ENCODE data around the gene TIGD2. TPM values are rescaled to one million over a fixed set of nuclear protein-coding genes. Genes with fewer than 3 reads are reported as not detected.

The TIGD2 gene
- total RNA-seq, 2 experiments from 2014 or later = 3.3 to 3.9 TPM

GRCh38 chr4:89113415-89113814 is 2.1 kb downstream of the TIGD2 start:
- H3K27me3 Mint-ChIP-seq = no peaks in the 10 kb centered on the region
- peaks cover 0 to 6% of the 10 kb centered on the region in 2 experiments for H3K9me3 ChIP-seq (ENCODE audit: control insufficient read depth in 1 of 2, insufficient read depth in 1 of 2, low read length in 2 of 2)
- ATAC-seq (ENCODE audit: poor library complexity) (no peak), DNase-seq (no peak)
- no peak overlapping the region for H3K27ac Mint-ChIP-seq
- H3K9me3 Mint-ChIP-seq = peaks cover 2% of the 10 kb centered on the region
- TF ChIP-seq CTCF (IDR thresholded peaks at IDR 0.05) = no peak
- H3K4me3 ChIP-seq (ENCODE audit: low read length) = no peak overlapping the region
- ChIA-PET POLR2A (no interaction called here), CTCF (no interaction called here)
- no peaks in the 10 kb centered on the region for H3K27me3 ChIP-seq (ENCODE audit: control insufficient read depth in 1 of 2, insufficient read depth in 2 of 2, low read length in 2 of 2)
- H3K4me1 Mint-ChIP-seq (ENCODE audit: low read depth) = peaks cover 27% of the 10 kb centered on the region
- H3K27ac ChIP-seq (ENCODE audit: low read depth in 1 of 2, low read length in 2 of 2) = no peak overlapping the region
- intact Hi-C loops (cut with DNase I, micrococcal nuclease) = loop anchor here (5.0 to 10.0 kb wide), 10 partner anchors 91 to 1889 kb away; partner anchors contain the start of genes GPRIN3 (in 1 of the 2), HERC3 (in 1 of the 2), HERC6 (in 1 of the 2) and KLHL8 (in 1 of the 2)
- H3K36me3 ChIP-seq (ENCODE audit: insufficient read depth, low read length) = no peaks in the 10 kb centered on the region
- peak overlapping the region; percentile 8 for H3K4me3 Mint-ChIP-seq
- peaks cover 18% of the 10 kb centered on the region for H3K4me1 ChIP-seq (ENCODE audit: insufficient read depth, low read length)
- H3K36me3 Mint-ChIP-seq (ENCODE audit: low read depth) = peaks cover 28% of the 10 kb centered on the region

- CTCF ChIA-PET = no interaction called here
- peaks cover 27% of the 10 kb centered on the region for H3K4me1 Mint-ChIP-seq (ENCODE audit: low read depth)
- H3K9me3 Mint-ChIP-seq = peaks cover 2% of the 10 kb centered on the region
- no peak for TF ChIP-seq CTCF (IDR thresholded peaks at IDR 0.05)
- H3K36me3 Mint-ChIP-seq (ENCODE audit: low read depth) = peaks cover 28% of the 10 kb centered on the region
- ATAC-seq (ENCODE audit: poor library complexity) (no peak), DNase-seq (no peak)
- POLR2A ChIA-PET = no interaction called here
- Histone ChIP-seq H3K4me1 (ENCODE audit: insufficient read depth, low read length) (peaks cover 18% of the 10 kb centered on the region), H3K4me3 (ENCODE audit: low read length) (no peak overlapping the region), H3K36me3 (ENCODE audit: insufficient read depth, low read length) (no peaks in the 10 kb centered on the region), H3K27me3 (ENCODE audit: control insufficient read depth in 1 of 2, insufficient read depth in 2 of 2, low read length in 2 of 2) (no peaks in the 10 kb centered on the region), H3K9me3 (ENCODE audit: control insufficient read depth in 1 of 2, insufficient read depth in 1 of 2, low read length in 2 of 2) (peaks cover 0 to 3% of the 10 kb centered on the region in 2 experiments), H3K27ac (ENCODE audit: low read depth in 1 of 2, low read length in 2 of 2) (no peak overlapping the region)
- no peaks in the 10 kb centered on the region for H3K27me3 Mint-ChIP-seq
- H3K4me3 Mint-ChIP-seq = no peak overlapping the region
- intact Hi-C loops (cut with DNase I, micrococcal nuclease) = loop anchor here (5.0 to 10.0 kb wide), 10 partner anchors 92 to 1889 kb away; partner anchors contain the start of genes GPRIN3 (in 1 of the 2), HERC3 (in 1 of the 2), HERC6 (in 1 of the 2) and KLHL8 (in 1 of the 2)
- no peak overlapping the region for H3K27ac Mint-ChIP-seq
Observed at GRCh38 chr4:89114100-89114499, 2.8 kb downstream of the TIGD2 start.

GRCh38 chr4:89117115-89117514 is 5.8 kb downstream of the TIGD2 start:
- ChIA-PET CTCF (interaction anchor here (0.6 kb wide), 1 partner anchor 428 kb away, joined by 3 read pairs; no protein-coding TSS in a partner anchor), POLR2A (no interaction called here)
- Mint-ChIP-seq H3K9me3 (peaks cover 2% of the 10 kb centered on the region), H3K4me3 (no peak overlapping the region), H3K4me1 (ENCODE audit: low read depth) (peaks cover 7% of the 10 kb centered on the region), H3K27me3 (no peaks in the 10 kb centered on the region), H3K27ac (no peak overlapping the region), H3K36me3 (ENCODE audit: low read depth) (peaks cover 19% of the 10 kb centered on the region)
- intact Hi-C loops (cut with DNase I, micrococcal nuclease) = loop anchor here in 1 of 2 experiments (10.0 kb wide), 5 partner anchors 188 to 1892 kb away; partner anchors contain the start of genes GPRIN3, HERC6, KLHL8 and PKD2
- no peaks in the 10 kb centered on the region for H3K27me3 ChIP-seq (ENCODE audit: control insufficient read depth in 1 of 2, insufficient read depth in 2 of 2, low read length in 2 of 2)
- ATAC-seq (ENCODE audit: poor library complexity) = no peak
- peaks cover 0 to 3% of the 10 kb centered on the region in 2 experiments for H3K9me3 ChIP-seq (ENCODE audit: control insufficient read depth in 1 of 2, insufficient read depth in 1 of 2, low read length in 2 of 2)
- no peak overlapping the region for H3K4me3 ChIP-seq (ENCODE audit: low read length)
- DNase-seq = no peak
- H3K36me3 ChIP-seq (ENCODE audit: insufficient read depth, low read length) = no peaks in the 10 kb centered on the region
- no peak overlapping the region for H3K27ac ChIP-seq (ENCODE audit: low read depth in 1 of 2, low read length in 2 of 2)
- H3K4me1 ChIP-seq (ENCODE audit: insufficient read depth, low read length) = peaks cover 2% of the 10 kb centered on the region
- TF ChIP-seq CTCF (IDR thresholded peaks at IDR 0.05) = no peak
